SU-DHL-6 (cell line): ENCODE results near the gene TMEM232.

ENCODE experiments used
- CTCF ChIP-seq: fragments of 200-600 bp; sonication (generic); IDR thresholded peaks from one replicate; pipeline ENCODE4 v1.5.1; 2017; ENCODE audit warnings: antibody characterized with exemption, mild to moderate bottlenecking, low read length, moderate library complexity; ENCODE audit not compliant: insufficient read depth, poor library complexity, severe bottlenecking
- EZH2phosphoT487 ChIP-seq: fragments of 200-600 bp; sonication (generic), shearing (Covaris generic); conservative IDR thresholded peaks from 2 replicates; pipeline ENCODE4 v1.6.1; 2018; ENCODE audit warnings: mild to moderate bottlenecking, antibody characterized with exemption, low read length, moderate library complexity, mixed read lengths

- no peak for TF ChIP-seq CTCF
- TF ChIP-seq EZH2phosphoT487 = no peak
Measured at GRCh38 chr5:110413856-110414255, 312.6 kb downstream of the TMEM232 start.
